Heart left ventricle (tissue), 13 donors: Measurements from ENCODE around the gene ST7.
"Not testable (repeated sequence)": the region's sequence is repeated elsewhere in the genome, so short reads cannot be mapped to it uniquely, and the experiment has no call there.

Experiments used
- POLR2A ChIP-seq, 2 donors: fragments of 450-650 bp; IDR thresholded peaks; one replicate each; pipeline ENCODE4 v1.6.1; 2017; ENCODE audit warnings: antibody characterized with exemption in 2 of 2, mild to moderate bottlenecking in 2 of 2, moderate library complexity in 2 of 2
- TF ChIP-seq, protein P1 (sequence below), 12 donors: fragments of 200-600 bp; sonication (generic) in 4 of 12; IDR thresholded peaks; one replicate each; pipeline versions ENCODE4 v1.5.0 to v1.8.0; 2018 to 2022; ENCODE audit warnings: antibody characterized with exemption in 12 of 12, mild to moderate bottlenecking in 5 of 12
- donor health status: ischemic (EF 13 %, LVEDD 7.1; RV severe dilation, severe dysfunction).
- donor health status: DM: no; HTN: yes; CAD: no.
- donor health status: DM: no; HTN: no; CAD: no.
- donor health status: ischemic (EF 25% LVEDD 6.9; RV normal size, moderate dysfunction).
- donor health status: ischemic (EF 25% LVEDD 5.7; RV mildly dilated, moderate dysfunction).
- donor health status: ischemic (EF 35%, LVEDD 5.7; RV mildly dilated, moderate dysfunction).
- donor health status: nonischemic (EF 11% LVEDD 7.7; RV severe dilation, severe dysfunction).
- donor health status: DM: yes; HTN: yes; CAD: no.
- donor health status: PGD.
- donor health status: ischemic (EF 29% LVEDD 5.4; RV normal size, mild dysfunction).
- donor health status: nonischemic (EF 23%, LVEDD 6.1; RV moderate dilation, normal function).

DNA sequence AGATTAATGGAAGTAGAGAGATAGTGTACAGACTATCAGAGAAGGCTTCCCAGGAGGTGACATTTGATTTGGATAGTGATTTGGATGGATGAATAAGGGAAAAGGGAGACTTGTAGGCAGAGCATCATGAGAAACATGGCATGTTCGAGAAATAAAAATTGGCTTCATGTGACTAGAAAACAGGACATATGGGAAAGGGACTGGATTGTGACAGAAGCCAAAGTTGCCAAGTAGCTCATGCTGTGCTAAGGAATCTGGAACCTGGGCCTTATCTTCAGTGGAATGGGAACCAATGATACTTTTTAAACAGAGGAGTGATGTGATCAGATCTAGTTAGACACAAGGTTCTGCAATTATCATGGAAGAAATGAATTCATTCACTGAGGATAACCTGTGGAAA is 168.7 kb downstream of the ST7 start:
- TF ChIP-seq, protein P1, sequence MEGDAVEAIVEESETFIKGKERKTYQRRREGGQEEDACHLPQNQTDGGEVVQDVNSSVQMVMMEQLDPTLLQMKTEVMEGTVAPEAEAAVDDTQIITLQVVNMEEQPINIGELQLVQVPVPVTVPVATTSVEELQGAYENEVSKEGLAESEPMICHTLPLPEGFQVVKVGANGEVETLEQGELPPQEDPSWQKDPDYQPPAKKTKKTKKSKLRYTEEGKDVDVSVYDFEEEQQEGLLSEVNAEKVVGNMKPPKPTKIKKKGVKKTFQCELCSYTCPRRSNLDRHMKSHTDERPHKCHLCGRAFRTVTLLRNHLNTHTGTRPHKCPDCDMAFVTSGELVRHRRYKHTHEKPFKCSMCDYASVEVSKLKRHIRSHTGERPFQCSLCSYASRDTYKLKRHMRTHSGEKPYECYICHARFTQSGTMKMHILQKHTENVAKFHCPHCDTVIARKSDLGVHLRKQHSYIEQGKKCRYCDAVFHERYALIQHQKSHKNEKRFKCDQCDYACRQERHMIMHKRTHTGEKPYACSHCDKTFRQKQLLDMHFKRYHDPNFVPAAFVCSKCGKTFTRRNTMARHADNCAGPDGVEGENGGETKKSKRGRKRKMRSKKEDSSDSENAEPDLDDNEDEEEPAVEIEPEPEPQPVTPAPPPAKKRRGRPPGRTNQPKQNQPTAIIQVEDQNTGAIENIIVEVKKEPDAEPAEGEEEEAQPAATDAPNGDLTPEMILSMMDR (IDR thresholded peaks at IDR 0.05): not testable (repeated sequence)
- not testable (repeated sequence) for TF ChIP-seq POLR2A (IDR thresholded peaks at IDR 0.05)
